OCI-LY1 (cell line): Measurements from ENCODE around the gene MIP.

Experiments used
- H2AFZ ChIP-seq: fragments of 200-600 bp; sonication (generic), shearing (Covaris generic); 2 replicates; pipeline ENCODE4 v1.6.0; 2014; ENCODE audit warnings: antibody characterized with exemption, mild to moderate bottlenecking, low read length
- H3F3A ChIP-seq: fragments of 200-600 bp; sonication (generic), shearing (Covaris generic); 2 replicates; pipeline ENCODE4 v1.6.0; 2014; ENCODE audit warnings: mild to moderate bottlenecking, antibody characterized with exemption, low read length, moderate library complexity; ENCODE audit not compliant: insufficient read depth
- H3K27ac ChIP-seq: fragments of 200-600 bp; sonication (generic); 2 replicates; pipeline ENCODE4 v1.5.1; 2014; ENCODE audit warnings: low read length, mixed run types, mild to moderate bottlenecking, low read depth; ENCODE audit not compliant: poor library complexity, severe bottlenecking
- H3K27me3 ChIP-seq: fragments of 200-600 bp; sonication (generic); 2 replicates; pipeline ENCODE4 v1.6.0; 2014; ENCODE audit warnings: antibody characterized with exemption, mild to moderate bottlenecking, low read length, moderate library complexity; ENCODE audit not compliant: insufficient read depth
- H3K36me3 ChIP-seq: fragments of 200-600 bp; sonication (generic); 2 replicates; pipeline ENCODE4 v1.6.1; 2014; ENCODE audit warnings: mild to moderate bottlenecking, antibody characterized with exemption, low read length, moderate library complexity, mixed read lengths; ENCODE audit not compliant: insufficient read depth
- H3K4me1 ChIP-seq: fragments of 200-600 bp; sonication (generic); 2 replicates; pipeline ENCODE4 v1.5.1; 2014; ENCODE audit warnings: mild to moderate bottlenecking, low read length, moderate library complexity; ENCODE audit not compliant: insufficient read depth, severe bottlenecking
- H3K4me2 ChIP-seq: fragments of 200-600 bp; sonication (generic), shearing (Covaris generic); 2 replicates; pipeline ENCODE4 v1.6.1; 2014; ENCODE audit warnings: low read length
- H3K4me3 ChIP-seq: fragments of 200-600 bp; sonication (generic); 2 replicates; pipeline ENCODE4 v1.5.1; 2014; ENCODE audit warnings: low read length, low read depth, mild to moderate bottlenecking, mixed read lengths; ENCODE audit not compliant: poor library complexity, severe bottlenecking
- H3K79me2 ChIP-seq: fragments of 200-600 bp; shearing (Covaris generic); 2 replicates; pipeline ENCODE4 v1.6.1; 2016; ENCODE audit warnings: mixed run types, low read length, mixed read lengths; ENCODE audit not compliant: insufficient read depth
- H3K9ac ChIP-seq: fragments of 200-600 bp; sonication (generic), shearing (Covaris generic); 2 replicates; pipeline ENCODE4 v1.6.1; 2014; ENCODE audit warnings: mild to moderate bottlenecking, low read length, mixed read lengths
- H3K9me2 ChIP-seq: fragments of 200-600 bp; sonication (generic), shearing (Covaris generic); 2 replicates; pipeline ENCODE4 v1.6.1; 2014; ENCODE audit warnings: low read depth, mild to moderate bottlenecking, low read length, mixed read lengths
- H3K9me3 ChIP-seq: fragments of 200-600 bp; shearing (Covaris generic); 2 replicates; pipeline ENCODE4 v1.6.1; 2014; ENCODE audit warnings: low read length, mixed read lengths
- H4K20me1 ChIP-seq: fragments of 200-600 bp; sonication (generic), shearing (Covaris generic); 2 replicates; pipeline ENCODE4 v1.6.0; 2016; ENCODE audit warnings: mild to moderate bottlenecking, low read length; ENCODE audit not compliant: insufficient read depth
- CTCF ChIP-seq: fragments of 200-600 bp; sonication (generic), shearing (Covaris generic); IDR thresholded peaks from 2 replicates; pipeline ENCODE4 v1.5.1; 2017; ENCODE audit warnings: mild to moderate bottlenecking, antibody characterized with exemption, low read length, moderate library complexity, mixed read lengths
- EZH2 ChIP-seq: fragments of 200-600 bp; sonication (generic), shearing (Covaris generic); IDR thresholded peaks from 2 replicates; pipeline ENCODE4 v1.8.0; 2017; ENCODE audit warnings: borderline replicate concordance, mixed run types, mild to moderate bottlenecking, antibody characterized with exemption, low read length, moderate library complexity, mixed read lengths

MIP gene

GRCh38 chr12:56431288-56431687 is 23.2 kb downstream of the MIP start:
- Histone ChIP-seq H3K27me3 (no peaks in the 10 kb centered on the region), H3K9me3 (no peaks in the 10 kb centered on the region), H3K9ac (no peak overlapping the region), H3F3A (no peaks in the 10 kb centered on the region), H3K27ac (no peak overlapping the region), H3K4me1 (no peaks in the 10 kb centered on the region), H4K20me1 (no peaks in the 10 kb centered on the region), H3K4me2 (no peak overlapping the region), H3K79me2 (peaks cover 13% of the 10 kb centered on the region), H3K9me2 (no peaks in the 10 kb centered on the region), H3K36me3 (peaks cover 72% of the 10 kb centered on the region), H2AFZ (no peak overlapping the region), H3K4me3 (no peak overlapping the region)
- no peak for TF ChIP-seq EZH2
- no peak for TF ChIP-seq CTCF

GRCh38 chr12:56425940-56426438 is 28.5 kb downstream of the MIP start:
- Histone ChIP-seq H3F3A (no peaks in the 10 kb centered on the region), H3K9ac (no peak overlapping the region), H3K4me2 (no peak overlapping the region), H3K4me3 (no peak overlapping the region), H2AFZ (no peak overlapping the region), H3K9me2 (no peaks in the 10 kb centered on the region), H3K4me1 (no peaks in the 10 kb centered on the region), H3K27me3 (no peaks in the 10 kb centered on the region), H3K27ac (no peak overlapping the region), H3K9me3 (no peaks in the 10 kb centered on the region), H3K36me3 (peaks cover 93% of the 10 kb centered on the region), H3K79me2 (no peaks in the 10 kb centered on the region), H4K20me1 (no peaks in the 10 kb centered on the region)
- TF ChIP-seq EZH2 (no peak), CTCF (no peak)

- Histone ChIP-seq H3K4me3 (no peak overlapping the region), H3K9ac (no peak overlapping the region), H3K79me2 (no peaks in the 10 kb centered on the region), H3K4me1 (no peaks in the 10 kb centered on the region), H3F3A (no peaks in the 10 kb centered on the region), H4K20me1 (no peaks in the 10 kb centered on the region), H3K9me3 (no peaks in the 10 kb centered on the region), H2AFZ (no peak overlapping the region), H3K27ac (no peak overlapping the region), H3K36me3 (peaks cover 93% of the 10 kb centered on the region), H3K9me2 (no peaks in the 10 kb centered on the region), H3K4me2 (no peak overlapping the region), H3K27me3 (no peaks in the 10 kb centered on the region)
- no peak for TF ChIP-seq CTCF
- no peak for TF ChIP-seq EZH2
These were observed 29.3 kb downstream of the MIP start for GRCh38 chr12:56425193-56425592.
